Muscle layer of duodenum (tissue), 2 donors: ENCODE measurements around the gene SMAP2.

Experiments
- H3K27ac ChIP-seq: one replicate; pipeline ENCODE4 v1.7.0; 2013; ENCODE audit warnings: mild to moderate bottlenecking, low read length
- H3K27me3 ChIP-seq: one replicate; pipeline ENCODE4 v1.7.0; 2013; ENCODE audit warnings: low read depth, mild to moderate bottlenecking, control low read depth, low read length
- H3K36me3 ChIP-seq, 2 donors: one replicate each; pipeline ENCODE4 v1.7.0; 2013; ENCODE audit warnings: low read length in 2 of 2, control low read depth in 1 of 2, mild to moderate bottlenecking in 1 of 2; ENCODE audit not compliant: insufficient read depth in 2 of 2, control insufficient read depth in 1 of 2
- H3K4me1 ChIP-seq, 2 donors: one replicate each; pipeline ENCODE4 v1.7.0; 2013; ENCODE audit warnings: low read length in 2 of 2, mild to moderate bottlenecking in 2 of 2, control low read depth in 1 of 2, moderate library complexity in 1 of 2; ENCODE audit not compliant: insufficient read depth in 2 of 2, control insufficient read depth in 1 of 2
- H3K4me3 ChIP-seq, 2 donors: one replicate each; pipeline ENCODE4 v1.7.0; 2013; ENCODE audit warnings: low read length in 2 of 2, low read depth in 1 of 2, mild to moderate bottlenecking in 1 of 2
- H3K9me3 ChIP-seq, 2 donors: one replicate each; pipeline ENCODE4 v1.7.0; 2013; ENCODE audit warnings: low read length in 2 of 2, control low read depth in 1 of 2, mild to moderate bottlenecking in 1 of 2; ENCODE audit not compliant: control insufficient read depth in 1 of 2
- donor health status: healthy.

The SMAP2 gene

DNA sequence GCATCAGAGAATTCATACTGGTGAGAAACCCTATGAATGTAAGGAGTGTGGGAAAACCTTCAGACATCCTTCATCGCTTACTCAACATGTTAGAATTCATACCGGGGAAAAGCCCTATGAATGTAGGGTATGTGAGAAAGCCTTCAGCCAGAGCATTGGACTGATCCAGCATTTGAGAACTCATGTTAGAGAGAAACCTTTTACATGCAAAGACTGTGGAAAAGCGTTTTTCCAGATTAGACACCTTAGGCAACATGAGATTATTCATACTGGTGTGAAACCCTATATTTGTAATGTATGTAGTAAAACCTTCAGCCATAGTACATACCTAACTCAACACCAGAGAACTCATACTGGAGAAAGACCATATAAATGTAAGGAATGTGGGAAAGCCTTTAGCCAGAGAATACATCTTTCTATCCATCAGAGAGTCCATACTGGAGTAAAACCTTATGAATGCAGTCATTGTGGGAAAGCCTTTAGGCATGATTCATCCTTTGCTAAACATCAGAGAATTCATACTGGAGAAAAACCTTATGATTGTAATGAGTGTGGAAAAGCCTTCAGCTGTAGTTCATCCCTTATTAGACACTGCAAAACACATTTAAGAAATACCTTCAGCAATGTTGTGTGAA, 89.5 kb downstream of the SMAP2 start:
- H3K27ac ChIP-seq: no peak overlapping the region
- no peaks in the 10 kb centered on the region for H3K4me1 ChIP-seq
- peaks cover 66 to 95% of the 10 kb centered on the region in 2 donors for H3K9me3 ChIP-seq
- H3K4me3 ChIP-seq: peak overlapping the region in 1 of 2 donors; percentile 44
- H3K27me3 ChIP-seq: no peaks in the 10 kb centered on the region
- H3K36me3 ChIP-seq: peaks cover 10 to 53% of the 10 kb centered on the region in 2 donors

GRCh38 chr1:40469327-40469726, 95.8 kb downstream of the SMAP2 start:
- no peak overlapping the region for H3K27ac ChIP-seq
- peaks cover 0 to 6% of the 10 kb centered on the region in 2 donors for H3K36me3 ChIP-seq
- H3K27me3 ChIP-seq: no peaks in the 10 kb centered on the region
- no peaks in the 10 kb centered on the region for H3K4me1 ChIP-seq
- H3K4me3 ChIP-seq: peak overlapping the region in 1 of 2 donors; percentile 7
- peaks cover 49 to 59% of the 10 kb centered on the region in 2 donors for H3K9me3 ChIP-seq
